Measurements from ENCODE around the gene CLEC14A.

CLEC14A gene, protein sequence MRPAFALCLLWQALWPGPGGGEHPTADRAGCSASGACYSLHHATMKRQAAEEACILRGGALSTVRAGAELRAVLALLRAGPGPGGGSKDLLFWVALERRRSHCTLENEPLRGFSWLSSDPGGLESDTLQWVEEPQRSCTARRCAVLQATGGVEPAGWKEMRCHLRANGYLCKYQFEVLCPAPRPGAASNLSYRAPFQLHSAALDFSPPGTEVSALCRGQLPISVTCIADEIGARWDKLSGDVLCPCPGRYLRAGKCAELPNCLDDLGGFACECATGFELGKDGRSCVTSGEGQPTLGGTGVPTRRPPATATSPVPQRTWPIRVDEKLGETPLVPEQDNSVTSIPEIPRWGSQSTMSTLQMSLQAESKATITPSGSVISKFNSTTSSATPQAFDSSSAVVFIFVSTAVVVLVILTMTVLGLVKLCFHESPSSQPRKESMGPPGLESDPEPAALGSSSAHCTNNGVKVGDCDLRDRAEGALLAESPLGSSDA

DNA sequence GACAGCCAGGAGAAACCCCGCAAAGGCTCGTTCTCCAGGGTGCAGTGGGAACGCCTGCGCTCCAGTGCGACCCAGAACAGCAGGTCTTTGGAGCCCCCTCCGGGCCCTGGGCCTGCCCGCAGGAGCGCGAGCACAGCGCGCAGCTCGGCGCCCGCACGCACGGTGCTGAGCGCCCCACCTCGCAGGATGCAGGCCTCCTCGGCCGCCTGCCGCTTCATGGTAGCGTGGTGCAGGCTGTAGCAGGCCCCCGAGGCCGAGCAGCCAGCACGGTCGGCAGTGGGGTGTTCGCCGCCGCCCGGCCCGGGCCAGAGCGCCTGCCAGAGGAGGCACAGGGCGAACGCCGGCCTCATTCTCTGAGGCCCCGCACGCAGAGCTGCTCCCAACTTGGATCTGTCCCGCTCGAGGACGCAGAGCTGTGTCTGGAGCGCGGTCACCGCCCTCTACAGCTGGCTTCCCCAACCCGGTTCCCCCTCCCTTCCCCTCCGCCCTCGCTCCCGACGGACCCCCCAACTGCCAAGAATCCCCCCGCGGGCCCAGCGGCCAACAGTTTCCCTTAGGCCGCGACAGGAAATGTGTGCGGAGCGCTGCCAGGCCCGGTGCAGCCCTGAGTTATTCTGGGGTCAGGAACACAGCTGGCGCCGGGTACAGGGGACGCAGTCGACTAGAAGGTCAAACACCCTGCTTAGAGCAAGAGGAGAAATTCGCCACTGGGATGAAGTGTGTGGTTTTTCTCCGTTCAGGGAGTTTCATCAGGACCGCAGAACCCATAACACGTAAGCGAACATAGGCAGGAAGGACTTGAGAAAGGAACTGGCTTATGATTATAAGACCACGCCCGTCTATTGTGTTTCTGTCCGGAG lies at the start of gene CLEC14A:
TSS of gene CLEC14A (minus strand) at position 421 of the 860 bp plus-strand sequence. CDS start at position 350, 71 bp downstream.
- peak; percentile 27 for DNase-seq

DNA sequence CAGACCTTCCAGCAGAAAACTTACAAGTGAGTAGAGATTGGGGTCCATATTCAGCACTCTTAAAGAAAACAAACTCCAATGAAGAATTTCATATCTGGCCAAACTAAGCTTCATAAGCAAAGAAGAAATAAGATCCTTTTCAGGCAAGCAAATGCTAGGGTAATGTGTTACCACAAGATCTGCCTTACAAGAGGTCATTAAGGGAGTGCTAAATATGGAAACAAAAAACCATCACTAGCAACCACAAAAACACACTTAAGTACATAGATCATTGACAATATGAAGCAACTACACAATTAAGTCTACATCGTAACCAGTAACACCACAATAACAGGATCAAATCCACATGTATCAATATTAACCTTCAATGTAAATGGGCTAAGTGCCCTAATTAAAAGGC lies 47.1 kb upstream of the CLEC14A start:
- DNase-seq, result no peak

DNA sequence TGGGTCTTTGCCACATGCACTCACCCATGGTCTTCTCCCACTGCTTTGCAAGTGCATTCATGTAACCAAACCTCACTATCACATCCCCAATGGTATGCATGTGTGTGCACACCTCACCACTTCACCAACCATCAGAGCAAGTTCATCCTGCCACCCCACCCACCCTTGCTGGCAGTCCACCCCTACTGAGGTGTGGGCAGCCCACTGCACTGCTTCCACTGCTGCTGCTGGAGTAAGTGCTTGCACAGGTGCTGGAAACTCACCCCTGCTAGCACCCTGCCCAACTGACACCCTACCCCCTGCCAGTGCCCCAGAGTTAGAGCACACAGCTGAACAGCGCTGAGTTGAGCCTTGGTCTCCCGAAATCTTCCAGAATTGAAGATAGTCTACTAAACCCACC lies 46.1 kb upstream of the CLEC14A start:
- DNase-seq, result no peak

DNA sequence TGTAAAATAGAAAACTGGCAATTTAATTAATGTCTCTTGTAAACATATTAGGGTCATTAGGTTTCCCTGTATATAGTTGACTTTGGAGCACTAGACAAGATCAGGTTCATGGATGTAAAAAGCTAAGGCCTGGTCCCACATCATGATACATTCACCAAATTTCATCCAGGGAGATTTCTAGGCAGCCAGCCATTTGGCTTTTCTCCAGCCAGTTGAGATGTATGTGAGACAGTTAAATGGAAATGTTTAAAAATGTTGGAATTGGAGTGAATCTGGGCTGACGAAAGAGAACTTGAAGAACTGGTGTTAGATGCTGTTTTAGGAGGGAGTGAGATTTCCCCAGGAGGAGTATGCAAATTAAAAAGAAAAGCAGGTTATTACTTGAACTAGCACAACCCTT lies 41.8 kb upstream of the CLEC14A start:
- no peak for DNase-seq

DNA sequence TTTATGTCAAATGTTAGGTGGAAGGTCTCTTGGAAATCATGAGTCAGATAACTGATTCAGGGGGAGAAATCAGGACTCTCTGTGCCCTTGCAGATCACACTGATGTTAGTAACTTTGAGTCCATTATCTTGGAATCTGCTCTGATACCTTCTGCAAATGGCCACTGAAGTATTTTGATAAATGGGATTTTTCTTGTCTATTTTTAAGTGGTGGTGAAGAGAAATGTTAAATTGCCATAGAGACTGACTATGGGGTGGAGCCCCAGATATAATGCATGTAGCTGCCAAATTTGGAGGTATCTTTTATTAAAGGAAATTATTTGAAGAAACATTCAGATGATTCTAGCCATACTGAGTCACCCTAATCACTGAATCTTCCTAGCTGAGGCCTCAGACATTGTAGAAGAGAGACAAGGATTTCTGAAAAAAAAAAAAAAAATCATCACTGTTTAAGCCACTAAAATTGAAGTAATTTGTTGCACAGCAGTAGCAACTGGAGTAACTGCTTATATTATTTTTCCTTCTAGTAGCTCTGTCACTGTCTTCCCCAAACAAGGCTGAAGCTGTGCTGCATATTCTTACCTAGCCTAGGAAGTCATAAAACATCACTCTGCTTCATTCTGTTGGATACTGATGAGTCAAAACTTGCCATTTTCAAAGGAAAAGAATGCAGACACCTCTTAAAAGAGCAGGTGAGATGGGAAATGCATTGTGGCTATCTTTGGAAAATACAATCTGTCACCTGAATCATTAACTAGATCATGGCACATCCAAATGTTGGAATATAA lies 36.0 kb upstream of the CLEC14A start:
- DNase-seq, result no peak

DNA sequence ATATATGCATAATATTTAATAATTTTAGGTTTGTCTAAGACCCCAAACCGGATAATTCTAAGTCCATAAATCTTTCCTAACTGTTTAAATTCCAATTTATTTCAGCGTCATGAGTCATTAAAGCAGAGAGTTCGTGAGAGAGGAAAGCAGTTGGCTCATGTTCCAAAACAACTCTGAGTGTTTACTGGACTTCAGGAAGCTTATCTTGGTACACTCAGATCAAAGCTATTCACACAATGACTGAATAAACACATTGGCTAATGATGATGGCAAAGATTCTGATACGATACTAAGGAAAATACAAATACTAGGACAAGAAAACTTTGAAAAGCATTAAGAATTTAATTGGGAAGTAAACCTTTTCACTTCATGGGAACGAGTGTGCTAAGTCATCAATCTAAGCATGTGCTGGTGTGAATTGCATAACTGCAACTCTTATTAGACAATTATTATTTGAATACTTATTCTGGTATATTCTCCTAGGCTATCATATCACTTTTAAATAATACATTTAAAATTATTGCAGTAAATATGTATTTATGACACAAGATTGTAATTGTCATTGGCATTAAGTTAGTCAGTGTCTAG lies 34.8 kb upstream of the CLEC14A start:
- DNase-seq, result no peak

DNA sequence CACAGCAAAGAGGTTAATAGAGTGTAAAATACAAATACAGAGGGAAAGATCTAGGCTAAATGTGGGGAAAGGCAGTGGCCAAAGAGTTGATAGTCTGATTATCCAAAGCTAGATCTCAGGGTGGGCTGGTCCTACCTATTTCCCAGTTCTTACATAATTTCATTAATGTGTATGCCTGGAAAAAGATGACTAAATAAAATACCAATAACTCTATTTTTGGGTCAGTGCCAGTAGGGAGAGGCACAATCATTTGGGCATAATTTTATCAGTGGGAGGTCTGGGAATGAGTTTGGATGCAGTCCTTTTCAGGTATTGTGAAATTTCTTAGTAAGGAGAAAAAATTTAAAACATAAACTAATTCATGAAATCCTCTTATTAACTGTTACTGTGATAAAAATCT lies 30.6 kb upstream of the CLEC14A start:
- DNase-seq, result no peak

DNA sequence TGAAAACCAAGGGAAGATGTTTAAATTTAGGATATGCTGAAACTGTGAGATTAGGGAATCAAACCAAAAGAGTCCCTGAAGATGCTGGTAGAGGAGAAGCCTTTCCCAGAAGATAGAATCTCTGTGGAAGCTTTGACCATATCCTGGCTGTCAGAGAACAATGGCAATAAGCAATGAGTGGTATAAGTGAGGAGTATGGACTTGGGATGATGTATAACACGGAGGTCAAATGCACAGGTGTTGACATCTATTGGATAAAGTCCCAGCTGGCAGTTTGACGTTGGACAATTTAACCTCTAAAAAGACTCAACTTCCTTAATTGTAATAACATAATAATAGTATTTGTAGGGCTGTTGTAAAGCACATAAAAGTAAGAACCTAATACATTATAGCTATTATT lies 30.1 kb upstream of the CLEC14A start:
- no peak for DNase-seq

DNA sequence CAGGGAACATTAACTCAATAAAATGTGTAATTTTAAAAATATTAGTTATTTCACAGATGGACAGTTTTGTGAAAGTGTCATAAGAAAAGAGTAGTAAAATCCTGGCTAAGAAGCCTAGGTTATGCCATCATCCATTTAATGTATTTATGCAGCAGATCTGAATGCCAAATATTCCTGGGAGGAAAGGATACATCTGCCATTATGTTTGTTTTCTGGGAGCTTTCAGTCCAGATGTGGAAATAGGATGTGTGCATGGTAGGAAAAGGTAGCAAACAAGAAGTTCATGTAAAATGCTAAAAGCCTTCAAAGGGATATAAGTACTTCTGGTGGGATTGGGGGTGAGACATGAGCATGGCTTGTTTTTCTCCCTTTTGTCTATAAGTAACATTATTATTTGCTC lies 27.0 kb upstream of the CLEC14A start:
- DNase-seq, result no peak

DNA sequence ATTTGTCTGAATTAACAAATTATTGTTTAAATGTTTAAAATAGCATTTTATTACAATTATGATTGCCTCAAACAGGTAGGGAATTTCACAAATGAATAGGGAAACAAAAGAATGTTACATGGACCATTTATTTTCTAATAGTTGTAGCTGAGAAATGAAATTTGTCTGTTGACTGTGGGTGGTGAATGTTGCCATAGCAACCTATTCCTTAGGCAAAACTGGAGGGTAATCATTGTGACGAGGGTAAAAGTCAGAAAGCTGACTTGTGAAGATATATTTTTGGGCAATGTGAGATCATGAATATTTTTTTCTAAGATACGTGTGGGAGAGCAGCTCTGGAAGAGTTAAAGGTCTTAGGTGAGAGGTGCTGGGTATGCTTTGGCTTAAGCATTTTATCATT lies 24.2 kb upstream of the CLEC14A start:
- DNase-seq, result no peak

DNA sequence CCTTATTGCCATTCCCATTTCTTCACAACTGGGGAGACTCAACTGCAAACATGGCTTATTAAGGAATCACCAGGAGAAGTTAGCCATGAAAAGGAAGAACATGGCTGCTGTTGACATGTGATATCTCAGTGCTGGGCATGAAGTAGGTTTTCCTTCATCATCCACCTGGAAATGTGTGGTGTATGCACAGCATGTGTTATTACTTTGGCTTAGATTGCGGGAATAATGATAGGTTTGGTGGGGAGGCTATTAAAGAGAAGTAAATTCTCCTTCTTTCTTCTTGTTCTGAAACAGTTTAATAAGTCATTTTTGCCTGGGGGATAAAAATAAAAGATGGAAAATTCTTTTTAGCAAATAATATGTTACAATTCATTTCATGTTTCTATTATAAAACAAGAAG lies 23.7 kb upstream of the CLEC14A start:
- DNase-seq, result no peak

DNA sequence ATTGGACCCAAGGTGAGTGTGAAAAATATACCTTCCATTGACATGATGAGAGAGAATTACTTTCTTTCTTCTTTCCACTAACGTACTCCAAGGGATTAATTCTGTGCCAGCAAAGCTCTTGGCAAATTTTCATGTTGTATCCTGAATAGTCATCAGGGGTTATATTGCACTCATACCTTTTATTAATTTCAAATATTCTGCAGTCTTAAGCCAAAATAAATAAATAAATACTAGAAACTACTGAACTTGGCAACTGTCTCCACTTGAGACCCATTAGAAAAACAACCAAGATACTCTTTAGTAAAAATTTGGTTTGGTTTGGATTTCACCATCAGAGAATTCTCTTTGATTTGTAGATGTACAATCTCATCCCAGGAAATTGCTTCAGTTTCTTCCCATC lies 22.1 kb upstream of the CLEC14A start:
- no peak for DNase-seq

DNA sequence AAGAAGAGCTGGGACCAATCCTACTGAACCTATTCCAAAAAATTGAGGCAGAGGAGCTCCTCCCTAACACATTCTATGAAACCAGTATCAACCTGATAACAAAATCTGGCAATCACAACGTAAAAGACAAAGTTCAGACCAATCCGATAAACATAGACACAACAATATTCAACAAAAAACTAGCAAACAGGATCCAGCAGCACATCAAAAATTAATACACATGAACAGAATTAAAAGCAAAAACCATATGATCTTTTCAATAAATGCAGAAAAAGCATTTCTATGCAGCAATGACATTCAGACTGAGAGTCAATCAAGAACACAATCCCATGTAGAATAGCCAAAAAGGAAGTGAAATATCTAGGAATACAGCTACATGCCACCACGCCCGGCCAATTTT lies 7.0 kb upstream of the CLEC14A start:
- no peak for DNase-seq

DNA sequence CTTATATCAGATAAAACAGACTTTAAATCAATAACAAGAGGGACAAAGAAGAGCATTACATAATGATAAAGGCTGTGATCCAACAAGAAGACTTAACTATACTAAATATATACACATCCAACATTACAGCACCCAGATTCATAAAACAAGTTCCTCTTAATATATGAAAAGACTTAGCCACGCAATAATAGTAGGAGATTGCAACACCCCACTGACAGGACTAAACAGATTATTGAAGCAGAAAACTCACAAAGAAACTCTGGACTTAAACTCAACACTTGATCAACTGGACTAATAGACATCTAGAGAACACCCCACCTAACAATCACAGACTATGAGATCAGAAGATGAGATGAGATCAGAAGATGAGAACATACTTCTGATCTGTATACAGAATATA lies 5.7 kb upstream of the CLEC14A start:
- DNase-seq, result peak; percentile 38

DNA sequence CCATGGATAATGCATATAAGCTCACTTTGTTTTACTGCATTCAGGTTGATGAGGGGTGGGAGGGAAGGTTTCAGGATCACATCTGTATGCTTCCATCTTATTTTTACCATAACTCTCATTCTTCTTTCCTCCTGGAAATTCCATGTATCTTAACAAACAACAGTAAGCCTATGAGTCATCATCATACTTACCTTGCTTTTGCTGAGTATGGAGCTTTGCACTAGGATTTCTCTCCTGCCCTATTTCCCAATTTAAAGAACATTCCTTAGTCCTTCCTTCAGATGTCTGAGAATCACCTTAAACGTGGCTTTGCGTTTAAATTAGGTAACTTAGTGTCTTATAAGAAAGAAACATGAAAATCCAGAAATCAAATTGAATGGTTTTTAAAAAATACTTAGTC lies 1.6 kb upstream of the CLEC14A start:
- no peak for DNase-seq

DNA sequence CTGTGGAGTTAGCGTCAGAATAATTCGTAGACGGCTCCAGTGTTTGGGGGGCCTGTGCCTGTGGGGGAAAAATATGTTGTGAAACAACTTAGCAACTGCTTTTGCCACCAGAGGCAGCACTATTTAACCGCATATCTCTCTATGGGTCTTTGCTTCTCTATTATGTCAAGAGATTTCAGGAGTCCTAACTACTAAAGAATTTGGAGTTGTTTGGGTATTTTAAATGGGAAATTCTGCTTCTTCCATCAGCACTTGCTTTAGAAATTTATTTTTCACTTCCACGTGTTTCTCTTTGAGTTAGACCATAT lies 594 bp upstream of the CLEC14A start:
- peak; percentile 62 for DNase-seq

DNA sequence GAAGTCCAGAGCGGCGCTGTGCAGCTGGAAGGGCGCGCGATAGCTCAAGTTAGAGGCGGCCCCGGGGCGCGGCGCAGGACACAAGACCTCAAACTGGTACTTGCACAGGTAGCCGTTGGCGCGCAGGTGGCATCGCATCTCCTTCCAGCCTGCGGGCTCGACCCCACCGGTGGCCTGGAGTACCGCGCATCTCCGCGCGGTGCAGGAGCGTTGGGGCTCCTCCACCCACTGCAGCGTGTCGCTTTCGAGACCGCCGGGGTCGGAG lies 553 bp downstream of the CLEC14A start:
- DNase-seq, result no peak

DNA sequence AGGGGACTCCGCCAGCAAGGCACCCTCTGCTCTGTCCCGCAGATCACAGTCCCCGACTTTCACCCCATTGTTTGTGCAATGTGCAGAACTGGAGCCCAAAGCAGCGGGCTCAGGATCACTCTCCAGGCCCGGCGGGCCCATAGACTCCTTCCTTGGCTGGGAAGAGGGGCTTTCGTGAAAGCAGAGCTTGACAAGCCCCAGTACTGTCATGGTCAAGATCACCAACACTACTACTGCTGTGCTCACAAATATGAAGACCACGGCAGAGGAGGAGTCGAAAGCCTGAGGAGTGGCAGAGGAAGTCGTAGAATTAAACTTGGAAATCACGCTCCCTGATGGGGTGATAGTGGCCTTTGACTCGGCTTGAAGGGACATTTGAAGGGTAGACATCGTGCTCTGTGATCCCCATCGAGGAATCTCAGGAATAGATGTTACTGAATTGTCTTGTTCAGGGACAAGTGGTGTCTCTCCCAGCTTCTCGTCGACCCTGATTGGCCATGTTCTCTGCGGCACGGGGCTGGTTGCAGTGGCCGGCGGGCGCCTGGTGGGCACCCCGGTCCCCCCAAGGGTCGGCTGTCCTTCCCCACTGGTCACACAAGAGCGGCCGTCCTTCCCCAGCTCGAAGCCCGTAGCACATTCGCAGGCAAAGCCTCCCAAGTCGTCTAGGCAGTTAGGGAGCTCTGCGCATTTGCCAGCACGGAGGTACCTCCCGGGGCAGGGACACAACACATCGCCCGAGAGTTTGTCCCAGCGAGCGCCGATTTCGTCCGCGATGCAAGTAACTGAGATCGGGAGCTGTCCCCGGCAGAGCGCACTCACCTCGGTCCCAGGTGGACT lies 1.1 kb downstream of the CLEC14A start:
- DNase-seq, result peak; percentile 10

DNA sequence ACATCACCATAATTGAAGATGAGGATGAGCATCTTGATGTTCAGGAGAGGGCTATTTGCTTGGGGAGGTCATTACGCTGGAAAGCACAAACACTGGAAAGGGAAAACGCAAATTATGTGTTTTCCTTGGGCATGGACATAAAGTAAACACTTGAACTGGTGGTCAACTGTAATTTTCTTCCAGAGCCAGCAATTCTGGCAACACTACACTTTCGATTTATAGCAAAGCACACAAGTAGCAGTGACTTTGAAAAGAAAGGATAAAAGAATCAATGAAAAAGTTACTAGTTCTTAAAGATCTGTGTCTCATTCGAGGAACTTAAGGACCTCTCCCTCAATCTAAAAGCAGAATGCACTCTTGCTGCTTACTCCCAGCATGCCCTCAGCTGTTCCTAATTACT lies 2.2 kb downstream of the CLEC14A start:
- no peak for DNase-seq

DNA sequence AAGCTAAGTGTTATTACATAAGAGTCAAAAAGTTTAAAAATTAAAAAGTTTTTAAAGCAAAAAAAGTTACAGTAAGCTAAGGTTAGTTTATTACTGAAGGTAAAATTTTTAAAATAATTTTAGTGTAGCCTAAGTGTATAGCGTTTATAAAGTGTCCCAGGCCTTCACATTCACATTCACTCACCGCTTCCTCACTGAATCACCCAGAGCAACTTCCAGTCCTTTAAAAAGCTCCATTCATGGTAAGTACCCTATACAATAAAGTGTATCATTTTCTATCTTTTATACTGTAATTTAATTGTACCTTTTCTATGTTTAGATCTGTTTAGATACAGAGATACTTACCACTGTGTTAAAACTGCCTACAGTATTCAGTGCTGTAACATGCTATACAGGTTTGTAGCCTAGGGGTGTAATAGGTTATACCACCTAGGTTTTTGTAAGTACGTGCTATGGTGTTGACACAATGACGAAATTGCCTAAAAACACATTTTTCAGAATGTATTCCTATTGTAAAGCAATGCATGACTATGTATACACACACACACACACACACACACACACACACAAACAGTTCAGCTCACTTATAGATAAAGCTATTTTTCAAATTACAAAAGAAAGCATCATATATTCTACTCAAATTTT lies 3.7 kb downstream of the CLEC14A start:
- no peak for DNase-seq

DNA sequence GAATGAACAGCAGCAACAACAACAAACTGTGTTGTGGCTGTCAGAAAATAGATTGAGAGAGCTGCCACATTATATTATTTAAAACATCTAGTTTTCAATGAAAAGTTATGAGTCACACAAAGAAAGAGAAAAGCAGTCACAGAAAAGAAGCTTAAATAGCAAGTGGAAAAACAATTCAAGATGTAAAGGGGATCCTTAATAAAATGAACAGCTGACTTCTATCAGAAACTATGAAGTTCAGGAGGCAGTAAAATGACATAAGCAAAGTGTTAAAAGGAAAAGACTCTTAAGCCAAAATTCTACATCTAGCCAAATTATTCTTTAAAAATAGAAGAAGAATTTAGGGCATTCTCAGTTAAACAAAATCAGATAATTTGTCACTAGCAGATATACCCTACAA lies 5.6 kb downstream of the CLEC14A start:
- no peak for DNase-seq

Data from hematopoietic multipotent progenitor cell treated with erythropoietin and hydrocortisone succinate and interleukin-3 and kit ligand, for 4 days (in vitro differentiated cells).